HG03135 (cell line): ENCODE data around the gene GH1.
"Not testable (repeated sequence)": the region's sequence is repeated elsewhere in the genome, so short reads cannot be mapped to it uniquely, and the experiment has no call there.

Experiments
- ATAC-seq: cut with Tn5 transposase; IDR thresholded peaks from one replicate; pipeline ENCODE4 v1.9.1; 2021; ENCODE audit warnings: mild to moderate bottlenecking, moderate library complexity; ENCODE audit not compliant: unreplicated experiment

GH1 gene

DNA sequence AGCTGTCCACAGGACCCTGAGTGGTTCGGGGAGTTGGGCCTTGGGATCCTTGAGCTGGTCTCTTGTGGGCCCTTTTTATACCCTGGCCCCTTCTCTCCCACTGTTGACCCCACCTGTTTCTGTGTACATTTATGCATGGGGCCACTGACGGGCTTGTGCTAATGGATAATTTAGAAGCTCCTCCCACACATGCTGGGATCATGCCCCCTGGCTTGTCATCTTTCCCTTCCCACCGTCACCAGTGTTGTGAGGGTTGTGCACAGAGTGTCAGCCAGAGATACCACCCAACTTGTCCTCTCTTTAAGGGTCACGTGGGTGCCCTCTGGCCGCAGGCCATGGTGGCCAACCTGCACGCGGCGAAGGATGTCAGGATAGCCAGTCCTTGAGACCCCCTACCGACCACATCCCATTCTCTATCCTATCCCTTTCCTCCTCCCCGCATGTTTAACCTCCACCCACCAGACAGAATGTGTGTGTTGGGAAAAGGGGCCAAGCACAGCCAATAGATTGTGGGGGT lies at the start of gene GH1:
Gene GH1 (minus strand): TSS at position 51 of the 517 bp plus-strand sequence. CDS start 63 bp downstream, outside the sequence.
- not testable (repeated sequence) for ATAC-seq

- no peak for ATAC-seq
Measured at GRCh38 chr17:63967953-63968352, 49.3 kb upstream of the GH1 start.

DNA sequence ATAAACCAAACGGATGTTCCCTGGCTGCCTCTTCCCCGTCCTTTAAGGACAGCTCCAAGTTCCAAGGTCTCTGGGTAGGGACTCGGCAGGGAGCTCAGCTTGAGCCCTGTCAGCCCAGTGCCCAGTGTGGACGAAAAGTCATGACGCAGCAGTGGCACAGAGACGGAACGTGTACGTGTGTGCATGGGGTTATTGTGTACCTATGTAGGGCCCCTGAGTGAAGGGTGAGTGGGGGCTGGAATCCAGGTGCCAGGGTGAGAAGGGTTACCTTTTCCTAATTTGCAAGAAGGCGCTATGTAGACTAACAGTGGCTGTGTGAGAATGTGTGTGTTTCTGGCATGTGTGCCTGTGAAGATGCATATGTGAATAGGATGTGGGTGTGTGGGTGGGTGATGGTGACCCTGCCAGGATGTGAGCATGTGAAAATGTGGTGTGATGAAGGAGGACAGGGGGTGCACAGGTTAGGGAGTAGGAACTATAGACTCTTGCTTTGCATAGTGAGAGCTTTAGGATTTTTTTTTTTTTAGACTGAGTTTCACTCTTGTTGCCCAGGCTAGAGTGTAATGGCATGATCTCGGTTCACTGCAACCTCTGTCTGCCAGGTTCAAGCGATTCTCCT lies 48.1 kb upstream of the GH1 start:
- ATAC-seq, result peak; percentile 50

DNA sequence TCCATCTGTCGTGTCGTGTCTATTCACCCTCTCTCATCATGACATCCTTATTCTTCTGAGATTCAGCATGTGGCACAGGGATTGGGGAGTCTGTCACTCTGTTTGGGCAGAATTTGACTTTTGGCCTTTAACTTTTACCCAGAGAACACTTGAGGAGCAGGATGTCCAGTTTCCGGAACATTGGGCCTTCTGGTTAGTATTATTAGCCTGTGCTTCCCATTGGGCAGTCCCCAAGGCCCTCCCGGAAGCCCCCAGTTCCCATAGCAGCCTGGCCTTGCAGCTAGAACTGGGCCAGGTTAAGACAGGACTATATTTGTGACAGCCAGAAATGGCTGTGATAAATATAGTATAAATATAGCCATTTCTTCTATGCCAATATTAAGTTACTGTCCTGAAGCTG lies 44.5 kb upstream of the GH1 start:
- ATAC-seq, result no peak

DNA sequence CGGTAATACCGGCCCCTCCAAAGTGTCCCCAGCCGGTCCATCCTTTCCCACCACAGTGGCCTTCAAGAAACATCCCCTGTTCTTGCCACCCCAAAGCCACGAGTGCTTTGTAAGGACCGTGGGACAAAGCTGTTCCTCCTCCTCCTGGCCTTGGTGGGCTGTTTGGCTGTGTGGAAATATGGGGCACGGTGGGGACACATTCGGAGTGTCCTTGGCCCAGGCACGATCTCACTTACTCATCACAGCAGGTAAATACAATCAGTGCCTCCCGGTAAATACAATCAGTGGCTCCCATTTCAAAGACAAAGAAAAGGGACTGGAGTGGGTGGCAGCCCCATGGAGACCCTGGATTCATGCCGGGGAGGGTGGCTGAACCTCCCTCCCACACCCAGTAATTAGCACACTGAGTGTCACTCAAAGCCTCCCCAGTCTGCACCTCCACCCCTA lies 43.7 kb upstream of the GH1 start:
- no peak for ATAC-seq

- no peak for ATAC-seq
Measured at GRCh38 chr17:63961355-63962212, 42.9 kb upstream of the GH1 start.

DNA sequence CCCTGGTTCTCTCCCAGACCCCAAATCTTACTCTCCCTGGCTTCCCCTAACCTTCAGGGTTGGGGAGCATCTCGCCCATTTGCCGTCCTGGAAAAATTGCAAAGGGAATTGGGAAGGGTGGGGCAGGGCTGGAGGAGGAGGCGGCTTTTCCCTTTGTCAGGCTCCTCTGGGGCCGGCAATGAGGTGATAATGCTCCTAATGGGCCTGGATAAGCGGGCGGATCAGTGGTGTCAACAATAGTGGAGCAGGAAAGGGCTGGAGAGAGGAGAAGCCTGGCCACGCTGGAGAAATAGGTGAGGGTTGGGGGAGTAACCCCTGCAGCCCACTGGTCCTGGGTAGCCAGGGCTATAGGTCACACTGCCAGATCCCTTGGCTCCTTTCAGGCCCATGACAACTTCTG lies 41.8 kb upstream of the GH1 start:
- ATAC-seq, result no peak

DNA sequence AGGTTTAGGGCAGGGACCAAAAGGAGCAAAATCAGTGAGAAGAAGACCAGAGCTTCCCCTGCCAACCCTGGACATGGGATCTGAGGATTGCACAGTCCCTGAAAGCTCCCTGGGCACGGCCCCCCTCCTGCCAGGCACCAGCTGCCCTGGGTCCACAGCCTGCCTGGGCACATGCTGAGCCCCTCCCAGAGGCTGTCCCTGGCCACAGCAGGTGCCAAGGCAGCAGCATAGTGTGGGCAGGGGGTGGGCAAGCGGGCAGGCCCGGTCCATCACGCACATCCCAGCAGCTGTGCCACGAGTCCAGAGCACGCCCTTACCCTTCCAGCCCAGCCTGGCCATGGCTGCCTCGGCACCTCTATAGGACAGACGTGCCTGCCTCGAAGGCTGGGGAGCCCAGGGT lies 41.4 kb upstream of the GH1 start:
- no peak for ATAC-seq

- no peak for ATAC-seq
Measured at GRCh38 chr17:63956296-63956920, 37.8 kb upstream of the GH1 start.

DNA sequence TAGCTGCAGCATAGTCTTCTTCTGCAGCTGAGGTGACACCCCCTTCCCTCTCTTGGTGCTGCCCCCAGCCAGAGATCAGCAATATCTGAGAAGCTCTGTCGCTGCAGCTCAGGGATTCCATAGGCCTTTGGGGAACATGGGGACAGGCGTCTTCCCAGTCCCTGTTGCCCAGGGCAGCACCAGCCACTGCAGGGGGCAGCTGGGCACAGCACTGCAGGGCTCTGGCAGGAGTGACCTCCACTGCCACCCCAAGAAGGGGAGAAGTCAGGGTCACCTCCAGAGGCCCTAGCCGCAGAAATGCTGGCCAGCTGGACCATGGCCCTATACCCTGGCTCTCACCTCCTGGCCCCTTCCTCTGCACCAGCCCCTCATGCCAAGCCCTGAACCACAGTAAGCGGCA lies 37.2 kb upstream of the GH1 start:
- no peak for ATAC-seq

DNA sequence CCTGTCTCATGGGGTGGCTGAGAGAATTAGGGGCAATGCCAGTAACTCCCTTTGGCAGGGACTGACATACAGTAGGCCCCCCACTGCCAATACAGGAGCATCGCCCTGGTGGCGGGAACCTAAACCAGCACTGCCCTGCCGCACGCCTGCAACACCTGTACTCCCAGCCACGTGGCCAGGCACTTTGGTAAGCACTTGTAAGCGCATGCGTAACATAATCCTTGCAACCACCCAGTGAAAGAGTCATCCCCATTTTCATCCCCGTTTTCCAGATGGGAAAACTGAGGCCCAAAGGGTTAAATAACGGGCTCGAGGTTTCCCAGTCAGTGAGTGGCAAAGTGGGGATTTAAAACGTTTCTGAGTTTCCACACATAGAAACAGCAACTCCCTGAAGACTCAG lies 36.6 kb upstream of the GH1 start:
- ATAC-seq, result no peak

GRCh38 chr17:63954402-63955063 lies 35.9 kb upstream of the GH1 start:
- peak; percentile 64 for ATAC-seq

GRCh38 chr17:63950940-63951907 lies 32.6 kb upstream of the GH1 start:
- ATAC-seq, result no peak

- ATAC-seq, result no peak
Measured at GRCh38 chr17:63949576-63950250, 31.1 kb upstream of the GH1 start.

DNA sequence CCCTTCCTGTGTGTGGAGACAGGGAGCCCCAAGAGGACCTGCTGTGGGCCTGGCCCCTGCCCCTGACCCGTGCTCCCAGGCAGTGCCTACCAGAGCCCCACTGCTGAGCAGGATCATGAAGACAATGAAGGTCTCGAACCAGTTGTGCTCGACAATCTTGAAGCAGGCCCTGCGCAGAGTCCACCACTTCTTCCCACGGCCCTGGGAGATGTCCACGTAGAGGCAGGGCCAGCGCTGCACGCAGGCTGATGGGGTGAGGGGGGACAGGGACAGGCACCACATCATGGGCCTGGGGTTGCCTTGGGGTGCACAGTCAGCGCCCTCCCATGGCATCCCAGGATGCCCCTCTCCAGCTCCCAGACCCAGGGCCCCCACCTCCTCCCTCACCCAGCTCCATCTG lies 29.9 kb upstream of the GH1 start:
- ATAC-seq, result no peak

- no peak for ATAC-seq
Measured at GRCh38 chr17:63947711-63948330, 29.2 kb upstream of the GH1 start.

DNA sequence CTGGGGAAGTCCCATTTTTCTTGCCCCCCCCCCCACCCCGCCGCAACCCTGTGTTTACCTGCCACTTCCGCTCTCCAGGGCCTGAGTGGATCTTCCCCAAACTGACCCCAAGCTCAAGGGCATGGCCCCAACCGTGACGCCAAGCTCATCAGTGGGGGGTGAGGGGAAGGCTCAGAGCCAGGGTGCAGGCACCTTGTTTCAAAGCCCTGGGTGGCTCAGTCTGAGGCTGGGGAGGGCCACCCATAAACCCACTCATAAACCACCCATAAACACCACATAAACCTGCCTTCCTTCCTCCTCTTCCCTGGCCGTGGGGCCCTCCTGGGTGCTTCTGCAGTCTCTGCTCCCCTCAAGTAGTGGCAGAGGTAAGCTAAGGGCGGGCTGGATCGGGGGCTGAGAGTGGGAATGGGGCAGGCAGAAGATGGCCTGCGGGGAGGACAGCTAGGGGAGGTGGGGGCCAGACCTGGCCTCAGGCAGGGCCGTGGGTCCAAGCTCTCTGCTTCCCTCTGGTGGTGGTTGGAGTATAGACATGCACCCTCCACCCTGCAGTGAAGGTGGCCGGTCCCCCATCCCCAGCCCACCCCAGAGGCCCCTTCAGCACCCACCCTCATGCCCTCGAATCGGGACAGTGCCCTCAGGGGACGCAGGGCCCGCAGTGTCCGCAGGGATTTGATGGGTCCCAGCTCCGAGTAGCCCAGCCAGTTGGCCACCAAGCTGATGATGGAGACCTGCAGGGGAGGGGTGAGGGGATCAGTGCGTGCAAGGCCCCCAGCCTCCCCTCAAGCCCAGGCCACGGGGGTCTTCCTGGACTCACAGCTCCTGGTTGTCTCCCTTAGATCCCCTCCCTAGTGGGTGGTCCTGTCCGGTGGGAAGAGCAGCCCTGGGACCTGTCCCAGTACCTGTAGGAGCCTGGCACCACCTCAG lies 28.1 kb upstream of the GH1 start:
- ATAC-seq, result peak; percentile 49
